Esophagus squamous epithelium (tissue), 5 donors: ENCODE results near the gene ACIN1. TPM values are rescaled to one million over a fixed set of nuclear protein-coding genes. Genes with fewer than 3 reads are reported as not detected.
A peak's percentile ranks its signal among the peaks of the same experiment; 100 is the strongest.

ENCODE experiments used
- DNase-seq: peaks from one replicate; lab custom pipeline; 2025; lab: John Stamatoyannopoulos, UW
- H3K27ac ChIP-seq, 4 donors: fragments of 200-600 bp; sonication (generic); one replicate each; pipeline ENCODE4 v1.5.1; 2016 to 2019; ENCODE audit warnings: mild to moderate bottlenecking in 1 of 4
- H3K27me3 ChIP-seq, 4 donors: fragments of 200-600 bp; sonication (generic); 1 replicate in 3 of 4; 2 replicates in 1 of 4; pipeline versions ENCODE4 v1.5.1 to v1.6.0; 2017 to 2021; ENCODE audit warnings: antibody characterized with exemption in 1 of 4
- H3K36me3 ChIP-seq, 3 donors: fragments of 200-600 bp; sonication (generic); one replicate each; pipeline ENCODE4 v1.5.1; 2016 to 2019
- H3K4me1 ChIP-seq, 3 donors: fragments of 200-600 bp; sonication (generic); one replicate each; pipeline ENCODE4 v1.5.1; 2017 to 2019
- H3K4me3 ChIP-seq, 4 donors: fragments of 200-600 bp; sonication (generic); 1 replicate in 3 of 4; 2 replicates in 1 of 4; pipeline ENCODE4 v1.5.1; 2016 to 2019; ENCODE audit warnings: mild to moderate bottlenecking in 2 of 4, moderate library complexity in 1 of 4
- H3K9me3 ChIP-seq, 3 donors: fragments of 200-600 bp; sonication (generic); one replicate each; pipeline ENCODE4 v1.5.1; 2016 to 2019
- CTCF ChIP-seq, 6 experiments: fragments of 450-650 bp in 4 of 6; fragments of 200-600 bp in 2 of 6; sonication (generic) in 2 of 6; IDR thresholded peaks; one replicate each; pipeline ENCODE4 v1.5.1; 2016 to 2019; ENCODE audit warnings: antibody characterized with exemption in 6 of 6, mild to moderate bottlenecking in 4 of 6, moderate library complexity in 4 of 6
- POLR2A ChIP-seq, 4 donors: fragments of 450-650 bp; IDR thresholded peaks; one replicate each; pipeline ENCODE4 v1.6.1; 2017; ENCODE audit warnings: antibody characterized with exemption in 4 of 4, mild to moderate bottlenecking in 4 of 4, moderate library complexity in 3 of 4
- WGBS, 2 donors: methylation state at CpG; one replicate each; pipeline ENCODE4 v1.1.5; 2018; 5-methylcytosine and 5-hydroxymethylcytosine counted together
- intact Hi-C: fragments of 100-400 bp; cut with DNase I; formaldehyde crosslinking; loops from one replicate; pipeline ENCODE4 v1.15.0; 2022
- total RNA-seq, 4 donors: library from RNA; depleted of rRNA; stranded (reverse); fragments of >200 nt; gene quantifications; one replicate each; pipeline ENCODE4 v1.1.0, GENCODE V29; 2016
- donor health status: DM: yes; HTN: yes; CAD: no.

ACIN1 gene
- total RNA-seq, 4 donors from 2014 or later = 51.4 to 107 (median 83.0) TPM

- H3K27me3 ChIP-seq = no peaks in the 10 kb centered on the region
- peaks cover 3 to 50% (median 12%) of the 10 kb centered on the region in 3 donors for H3K36me3 ChIP-seq
- H3K4me3 ChIP-seq = peak within 1 kb of the TSS; percentile 73 to 99 (median 85)
- WGBS, 2 donors = 0% methylated on average over 26 to 41 of the region's 46 CpGs
- no peak for TF ChIP-seq CTCF (IDR thresholded peaks at IDR 0.05)
- peak in 3 of 4 donors; percentile 34 to 78 (median 73) for TF ChIP-seq POLR2A (IDR thresholded peaks at IDR 0.05)
- peak within 1 kb of the TSS; percentile 97 to 99 (median 98) for H3K27ac ChIP-seq
- H3K4me1 ChIP-seq = peaks cover 16 to 54% (median 23%) of the 10 kb centered on the region in 3 donors
- intact Hi-C loops = no loop called here
- DNase-seq = no peak
- no peaks in the 10 kb centered on the region for H3K9me3 ChIP-seq
Measured at GRCh38 chr14:23095196-23096108, 516 bp upstream of the ACIN1 start, which contains the start of gene C14orf119. TSS of gene C14orf119 (plus strand) at chr14:23095505. CDS start at chr14:23097659, 2,154 bp downstream.

GRCh38 chr14:23093991-23094665, 808 bp downstream of the ACIN1 start:
- Histone ChIP-seq H3K36me3 (peaks cover 15 to 59% (median 25%) of the 10 kb centered on the region in 3 donors), H3K4me1 (peaks cover 16 to 59% (median 23%) of the 10 kb centered on the region in 3 donors), H3K4me3 (peak overlapping the region; percentile 69 to 99 (median 85)), H3K9me3 (no peaks in the 10 kb centered on the region), H3K27ac (peak overlapping the region; percentile 97 to 99 (median 98)), H3K27me3 (no peaks in the 10 kb centered on the region)
- 0 to 1% methylated on average over 11 to 14 of the region's 14 CpGs for WGBS, 2 donors
- no peak for DNase-seq
- intact Hi-C loops = no loop called here
- no peak for TF ChIP-seq POLR2A (IDR thresholded peaks at IDR 0.05)
- peak in 1 of 6 experiments; percentile 20 for TF ChIP-seq CTCF (IDR thresholded peaks at IDR 0.05)

GRCh38 chr14:23093526-23093925, 1.4 kb downstream of the ACIN1 start:
- peak overlapping the region in 3 of 4 donors; percentile 97 to 99 (median 97) for H3K27ac ChIP-seq
- H3K4me1 ChIP-seq = peaks cover 16 to 59% (median 23%) of the 10 kb centered on the region in 3 donors

GRCh38 chr14:23093104-23093503, 1.8 kb downstream of the ACIN1 start:
- H3K4me3 ChIP-seq = peak overlapping the region in 1 of 4 donors; percentile 87
- TF ChIP-seq CTCF (IDR thresholded peaks at IDR 0.05) = no peak
- TF ChIP-seq POLR2A (IDR thresholded peaks at IDR 0.05) = no peak
- H3K27ac ChIP-seq = no peak overlapping the region
- H3K9me3 ChIP-seq = no peaks in the 10 kb centered on the region
- DNase-seq = no peak
- WGBS, 2 donors = 49 to 79% methylated on average over 2 of the region's 2 CpGs
- H3K36me3 ChIP-seq = peaks cover 16 to 59% (median 29%) of the 10 kb centered on the region in 3 donors
- no peaks in the 10 kb centered on the region for H3K27me3 ChIP-seq
- H3K4me1 ChIP-seq = peaks cover 16 to 59% (median 23%) of the 10 kb centered on the region in 3 donors
- intact Hi-C loops = no loop called here

More at GRCh38 chr14:23093526-23093925, 1.4 kb downstream of the ACIN1 start:
- DNase-seq = no peak
- TF ChIP-seq POLR2A (IDR thresholded peaks at IDR 0.05) = no peak
- no peak for TF ChIP-seq CTCF (IDR thresholded peaks at IDR 0.05)
- Histone ChIP-seq H3K4me3 (peak overlapping the region in 3 of 4 donors; percentile 83 to 99 (median 87)), H3K9me3 (no peaks in the 10 kb centered on the region), H3K36me3 (peaks cover 16 to 59% (median 31%) of the 10 kb centered on the region in 3 donors), H3K27me3 (no peaks in the 10 kb centered on the region)
- intact Hi-C loops = no loop called here
- WGBS, 2 donors = 79 to 83% methylated on average over 2 of the region's 2 CpGs
